ENCODE measurements around the gene RPS3. TPM values are rescaled to one million over a fixed set of nuclear protein-coding genes. Genes with fewer than 3 reads are reported as not detected.
"Not testable (repeated sequence)": the region's sequence is repeated elsewhere in the genome, so short reads cannot be mapped to it uniquely, and the experiment has no call there.

RPS3 gene
- total and polyA plus RNA-seq, 2 donors: 3,302 to 4,078 TPM

GRCh38 chr11:75371949-75372876 is 27.1 kb upstream of the RPS3 start:
- H3K27me3 ChIP-seq (ENCODE audit: control insufficient read depth in 2 of 2, insufficient read depth in 1 of 2, low read length in 1 of 2): no peaks in the 10 kb centered on the region
- no peak overlapping the region for H3K27ac ChIP-seq (ENCODE audit: low read depth in 1 of 2, low read length in 1 of 2)
- peaks cover 0 to 3% of the 10 kb centered on the region in 2 donors for H3K9me3 ChIP-seq (ENCODE audit: control insufficient read depth in 2 of 2, insufficient read depth in 1 of 2, low read length in 1 of 2)
- H3K4me1 ChIP-seq (ENCODE audit: control insufficient read depth in 2 of 2, insufficient read depth in 2 of 2, low read length in 2 of 2): peaks cover 0 to 3% of the 10 kb centered on the region in 2 donors
- WGBS: 83% methylated on average over 8 of the region's 8 CpGs
- DNase-seq (ENCODE audit: low read depth in 6 of 9, low spot score in 9 of 9): no peak
- no peaks in the 10 kb centered on the region for H3K36me3 ChIP-seq (ENCODE audit: control insufficient read depth in 2 of 2, insufficient read depth in 2 of 2, low read length in 1 of 2)
- H3K4me3 ChIP-seq (ENCODE audit: low read length in 2 of 2): no peak overlapping the region

- Histone ChIP-seq H3K36me3 (ENCODE audit: control insufficient read depth in 2 of 2, insufficient read depth in 2 of 2, low read length in 1 of 2) (no peaks in the 10 kb centered on the region), H3K9me3 (ENCODE audit: control insufficient read depth in 2 of 2, insufficient read depth in 1 of 2, low read length in 1 of 2) (peaks cover 0 to 3% of the 10 kb centered on the region in 2 donors), H3K4me1 (ENCODE audit: control insufficient read depth in 2 of 2, insufficient read depth in 2 of 2, low read length in 2 of 2) (peaks cover 0 to 3% of the 10 kb centered on the region in 2 donors), H3K4me3 (ENCODE audit: low read length in 2 of 2) (no peak overlapping the region), H3K27me3 (ENCODE audit: control insufficient read depth in 2 of 2, insufficient read depth in 1 of 2, low read length in 1 of 2) (no peaks in the 10 kb centered on the region), H3K27ac (ENCODE audit: low read depth in 1 of 2, low read length in 1 of 2) (no peak overlapping the region)
- 96% methylated on average over 8 of the region's 8 CpGs for WGBS
- DNase-seq (ENCODE audit: low read depth in 6 of 9, low spot score in 9 of 9): no peak
Observed at GRCh38 chr11:75373201-75373600, 26.1 kb upstream of the RPS3 start.

- H3K27me3 ChIP-seq (ENCODE audit: control insufficient read depth in 2 of 2, insufficient read depth in 1 of 2, low read length in 1 of 2): no peaks in the 10 kb centered on the region
- H3K9me3 ChIP-seq (ENCODE audit: control insufficient read depth in 2 of 2, insufficient read depth in 1 of 2, low read length in 1 of 2): no peaks in the 10 kb centered on the region
- H3K36me3 ChIP-seq (ENCODE audit: control insufficient read depth in 2 of 2, insufficient read depth in 2 of 2, low read length in 1 of 2): no peaks in the 10 kb centered on the region
- 98% methylated on average over 4 of the region's 4 CpGs for WGBS
- peaks cover 0 to 2% of the 10 kb centered on the region in 2 donors for H3K4me1 ChIP-seq (ENCODE audit: control insufficient read depth in 2 of 2, insufficient read depth in 2 of 2, low read length in 2 of 2)
- no peak for DNase-seq (ENCODE audit: low read depth in 6 of 9, low spot score in 9 of 9)
- H3K4me3 ChIP-seq (ENCODE audit: low read length in 2 of 2): no peak overlapping the region
- no peak overlapping the region for H3K27ac ChIP-seq (ENCODE audit: low read depth in 1 of 2, low read length in 1 of 2)
Observed at GRCh38 chr11:75374646-75375045, 24.7 kb upstream of the RPS3 start.

GRCh38 chr11:75375626-75376025 is 23.7 kb upstream of the RPS3 start:
- Histone ChIP-seq H3K9me3 (ENCODE audit: control insufficient read depth in 2 of 2, insufficient read depth in 1 of 2, low read length in 1 of 2) (no peaks in the 10 kb centered on the region), H3K27ac (ENCODE audit: low read depth in 1 of 2, low read length in 1 of 2) (no peak overlapping the region), H3K4me1 (ENCODE audit: control insufficient read depth in 2 of 2, insufficient read depth in 2 of 2, low read length in 2 of 2) (no peaks in the 10 kb centered on the region), H3K36me3 (ENCODE audit: control insufficient read depth in 2 of 2, insufficient read depth in 2 of 2, low read length in 1 of 2) (no peaks in the 10 kb centered on the region), H3K4me3 (ENCODE audit: low read length in 2 of 2) (no peak overlapping the region), H3K27me3 (ENCODE audit: control insufficient read depth in 2 of 2, insufficient read depth in 1 of 2, low read length in 1 of 2) (no peaks in the 10 kb centered on the region)
- no peak for DNase-seq (ENCODE audit: low read depth in 6 of 9, low spot score in 9 of 9)
- 98% methylated on average over 8 of the region's 8 CpGs for WGBS

- 95% methylated on average over 9 of the region's 9 CpGs for WGBS
- peaks cover 0 to 4% of the 10 kb centered on the region in 2 donors for H3K4me1 ChIP-seq (ENCODE audit: control insufficient read depth in 2 of 2, insufficient read depth in 2 of 2, low read length in 2 of 2)
- DNase-seq (ENCODE audit: low read depth in 6 of 9, low spot score in 9 of 9): no peak
- H3K27ac ChIP-seq (ENCODE audit: low read depth in 1 of 2, low read length in 1 of 2): no peak overlapping the region
- no peaks in the 10 kb centered on the region for H3K9me3 ChIP-seq (ENCODE audit: control insufficient read depth in 2 of 2, insufficient read depth in 1 of 2, low read length in 1 of 2)
- no peaks in the 10 kb centered on the region for H3K27me3 ChIP-seq (ENCODE audit: control insufficient read depth in 2 of 2, insufficient read depth in 1 of 2, low read length in 1 of 2)
- no peaks in the 10 kb centered on the region for H3K36me3 ChIP-seq (ENCODE audit: control insufficient read depth in 2 of 2, insufficient read depth in 2 of 2, low read length in 1 of 2)
- H3K4me3 ChIP-seq (ENCODE audit: low read length in 2 of 2): no peak overlapping the region
Observed at GRCh38 chr11:75376175-75376574, 23.1 kb upstream of the RPS3 start.

- DNase-seq (ENCODE audit: low read depth in 6 of 9, low spot score in 9 of 9): not testable (repeated sequence)
- WGBS: 98% methylated on average over 17 of the region's 17 CpGs
Observed at GRCh38 chr11:75378776-75379175, 20.5 kb upstream of the RPS3 start.

GRCh38 chr11:75380245-75380644 is 19.1 kb upstream of the RPS3 start:
- WGBS: 97% methylated on average over 2 of the region's 2 CpGs
- Histone ChIP-seq H3K27me3 (ENCODE audit: control insufficient read depth in 2 of 2, insufficient read depth in 1 of 2, low read length in 1 of 2) (no peaks in the 10 kb centered on the region), H3K9me3 (ENCODE audit: control insufficient read depth in 2 of 2, insufficient read depth in 1 of 2, low read length in 1 of 2) (no peaks in the 10 kb centered on the region), H3K4me3 (ENCODE audit: low read length in 2 of 2) (no peak overlapping the region), H3K4me1 (ENCODE audit: control insufficient read depth in 2 of 2, insufficient read depth in 2 of 2, low read length in 2 of 2) (peaks cover 0 to 15% of the 10 kb centered on the region in 2 donors), H3K36me3 (ENCODE audit: control insufficient read depth in 2 of 2, insufficient read depth in 2 of 2, low read length in 1 of 2) (no peaks in the 10 kb centered on the region), H3K27ac (ENCODE audit: low read depth in 1 of 2, low read length in 1 of 2) (no peak overlapping the region)
- no peak for DNase-seq (ENCODE audit: low read depth in 6 of 9, low spot score in 9 of 9)

More at GRCh38 chr11:75378776-75379175, 20.5 kb upstream of the RPS3 start:
- not testable (repeated sequence) for H3K4me3 ChIP-seq (ENCODE audit: low read length in 2 of 2); H3K27ac ChIP-seq (ENCODE audit: low read depth in 1 of 2, low read length in 1 of 2); H3K36me3 ChIP-seq (ENCODE audit: control insufficient read depth in 2 of 2, insufficient read depth in 2 of 2, low read length in 1 of 2); H3K9me3 ChIP-seq (ENCODE audit: control insufficient read depth in 2 of 2, insufficient read depth in 1 of 2, low read length in 1 of 2); H3K4me1 ChIP-seq (ENCODE audit: control insufficient read depth in 2 of 2, insufficient read depth in 2 of 2, low read length in 2 of 2); H3K27me3 ChIP-seq (ENCODE audit: control insufficient read depth in 2 of 2, insufficient read depth in 1 of 2, low read length in 1 of 2)

GRCh38 chr11:75380716-75381420 is 18.4 kb upstream of the RPS3 start:
- Histone ChIP-seq H3K4me1 (ENCODE audit: control insufficient read depth in 2 of 2, insufficient read depth in 2 of 2, low read length in 2 of 2) (peaks cover 0 to 15% of the 10 kb centered on the region in 2 donors), H3K36me3 (ENCODE audit: control insufficient read depth in 2 of 2, insufficient read depth in 2 of 2, low read length in 1 of 2) (no peaks in the 10 kb centered on the region), H3K9me3 (ENCODE audit: control insufficient read depth in 2 of 2, insufficient read depth in 1 of 2, low read length in 1 of 2) (no peaks in the 10 kb centered on the region), H3K4me3 (ENCODE audit: low read length in 2 of 2) (no peak overlapping the region), H3K27me3 (ENCODE audit: control insufficient read depth in 2 of 2, insufficient read depth in 1 of 2, low read length in 1 of 2) (no peaks in the 10 kb centered on the region), H3K27ac (ENCODE audit: low read depth in 1 of 2, low read length in 1 of 2) (no peak overlapping the region)
- no peak for DNase-seq (ENCODE audit: low read depth in 6 of 9, low spot score in 9 of 9)
- 86% methylated on average over 7 of the region's 7 CpGs for WGBS

- Histone ChIP-seq H3K4me1 (ENCODE audit: control insufficient read depth in 2 of 2, insufficient read depth in 2 of 2, low read length in 2 of 2) (peaks cover 0 to 15% of the 10 kb centered on the region in 2 donors), H3K9me3 (ENCODE audit: control insufficient read depth in 2 of 2, insufficient read depth in 1 of 2, low read length in 1 of 2) (no peaks in the 10 kb centered on the region), H3K27me3 (ENCODE audit: control insufficient read depth in 2 of 2, insufficient read depth in 1 of 2, low read length in 1 of 2) (peaks cover 0 to 3% of the 10 kb centered on the region in 2 donors), H3K4me3 (ENCODE audit: low read length in 2 of 2) (no peak overlapping the region), H3K27ac (ENCODE audit: low read depth in 1 of 2, low read length in 1 of 2) (no peak overlapping the region), H3K36me3 (ENCODE audit: control insufficient read depth in 2 of 2, insufficient read depth in 2 of 2, low read length in 1 of 2) (no peaks in the 10 kb centered on the region)
- DNase-seq (ENCODE audit: low read depth in 6 of 9, low spot score in 9 of 9): peak in 2 of 9 donors; percentile 20 to 41
- WGBS: 25% methylated on average over 3 of the region's 3 CpGs
Observed at GRCh38 chr11:75383246-75383645, 16.1 kb upstream of the RPS3 start.
